Stimulated activated CD8-positive, alpha-beta memory T cell treated with anti-CD3 and anti-CD28 coated beads, Interleukin-15, amount 100 ng/mL, for 24 hours (primary cell): ENCODE measurements around the gene MAP3K5.

Experiments
- DNase-seq: peaks from one replicate; pipeline ENCODE4 v3.0.0-alpha.2; 2020; ENCODE audit warnings: low read depth

MAP3K5 gene

GRCh38 chr6:136511926-136512325 is 280.4 kb downstream of the MAP3K5 start:
- no peak for DNase-seq

GRCh38 chr6:136511397-136511796 is 280.9 kb downstream of the MAP3K5 start:
- DNase-seq = no peak

- DNase-seq = no peak
Measured at GRCh38 chr6:136510782-136511181, 281.5 kb downstream of the MAP3K5 start.

- DNase-seq = no peak
Measured at GRCh38 chr6:136510299-136510698, 282.0 kb downstream of the MAP3K5 start.

- no peak for DNase-seq
Measured at GRCh38 chr6:136508725-136509392, 283.4 kb downstream of the MAP3K5 start.
